ENCODE data around the gene TRIM7. TPM values are rescaled to one million over a fixed set of nuclear protein-coding genes. Genes with fewer than 3 reads are reported as not detected.

TRIM7 gene
- total and polyA plus RNA-seq, 9 of the 15 experiments (the other 6 are each of a cell fraction or from before 2014, with no cell fraction given) = 2.6 to 14.9 (median 8.9) TPM

DNA sequence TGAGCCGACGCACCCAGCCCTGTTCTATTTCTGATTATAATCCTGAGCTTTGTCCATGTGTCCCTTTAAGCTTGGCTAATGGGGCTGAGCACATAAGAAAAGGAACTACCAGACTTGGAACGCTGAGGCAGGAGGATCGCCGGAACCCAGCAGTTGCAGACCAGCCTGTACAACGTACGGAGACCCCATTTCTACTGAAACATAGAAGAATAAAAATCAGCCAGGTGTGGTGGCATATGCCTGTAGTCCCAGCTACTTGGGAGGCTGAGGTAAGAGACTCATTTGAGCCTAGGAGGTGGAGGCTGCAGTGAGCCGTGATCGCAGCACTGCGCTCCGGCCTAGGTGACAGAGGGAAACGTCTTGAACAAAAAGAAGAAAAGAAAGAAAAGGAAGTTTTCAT is 22.3 kb downstream of the TRIM7 start (continued):
- no peak for TF ChIP-seq CEBPZ (IDR thresholded peaks at IDR 0.05; ENCODE audit: borderline replicate concordance, low read depth, low read length)
- TF ChIP-seq POLR3G (IDR thresholded peaks at IDR 0.05; ENCODE audit: extremely low read depth, insufficient read length, insufficient replicate concordance) = no peak
- TF ChIP-seq, protein P1, sequence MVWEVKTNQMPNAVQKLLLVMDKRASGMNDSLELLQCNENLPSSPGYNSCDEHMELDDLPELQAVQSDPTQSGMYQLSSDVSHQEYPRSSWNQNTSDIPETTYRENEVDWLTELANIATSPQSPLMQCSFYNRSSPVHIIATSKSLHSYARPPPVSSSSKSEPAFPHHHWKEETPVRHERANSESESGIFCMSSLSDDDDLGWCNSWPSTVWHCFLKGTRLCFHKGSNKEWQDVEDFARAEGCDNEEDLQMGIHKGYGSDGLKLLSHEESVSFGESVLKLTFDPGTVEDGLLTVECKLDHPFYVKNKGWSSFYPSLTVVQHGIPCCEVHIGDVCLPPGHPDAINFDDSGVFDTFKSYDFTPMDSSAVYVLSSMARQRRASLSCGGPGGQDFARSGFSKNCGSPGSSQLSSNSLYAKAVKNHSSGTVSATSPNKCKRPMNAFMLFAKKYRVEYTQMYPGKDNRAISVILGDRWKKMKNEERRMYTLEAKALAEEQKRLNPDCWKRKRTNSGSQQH (CRISPR knock-in tag; IDR thresholded peaks at IDR 0.05) = no peak
- no peak for TF ChIP-seq HDAC8 (tag; IDR thresholded peaks at IDR 0.05)
- TF ChIP-seq ZNF212 (CRISPR knock-in tag; IDR thresholded peaks at IDR 0.05) = no peak
